ENCODE results near the gene OST4.
"Not testable (repeated sequence)": the region's sequence is repeated elsewhere in the genome, so short reads cannot be mapped to it uniquely, and the experiment has no call there.

OST4 gene

DNA sequence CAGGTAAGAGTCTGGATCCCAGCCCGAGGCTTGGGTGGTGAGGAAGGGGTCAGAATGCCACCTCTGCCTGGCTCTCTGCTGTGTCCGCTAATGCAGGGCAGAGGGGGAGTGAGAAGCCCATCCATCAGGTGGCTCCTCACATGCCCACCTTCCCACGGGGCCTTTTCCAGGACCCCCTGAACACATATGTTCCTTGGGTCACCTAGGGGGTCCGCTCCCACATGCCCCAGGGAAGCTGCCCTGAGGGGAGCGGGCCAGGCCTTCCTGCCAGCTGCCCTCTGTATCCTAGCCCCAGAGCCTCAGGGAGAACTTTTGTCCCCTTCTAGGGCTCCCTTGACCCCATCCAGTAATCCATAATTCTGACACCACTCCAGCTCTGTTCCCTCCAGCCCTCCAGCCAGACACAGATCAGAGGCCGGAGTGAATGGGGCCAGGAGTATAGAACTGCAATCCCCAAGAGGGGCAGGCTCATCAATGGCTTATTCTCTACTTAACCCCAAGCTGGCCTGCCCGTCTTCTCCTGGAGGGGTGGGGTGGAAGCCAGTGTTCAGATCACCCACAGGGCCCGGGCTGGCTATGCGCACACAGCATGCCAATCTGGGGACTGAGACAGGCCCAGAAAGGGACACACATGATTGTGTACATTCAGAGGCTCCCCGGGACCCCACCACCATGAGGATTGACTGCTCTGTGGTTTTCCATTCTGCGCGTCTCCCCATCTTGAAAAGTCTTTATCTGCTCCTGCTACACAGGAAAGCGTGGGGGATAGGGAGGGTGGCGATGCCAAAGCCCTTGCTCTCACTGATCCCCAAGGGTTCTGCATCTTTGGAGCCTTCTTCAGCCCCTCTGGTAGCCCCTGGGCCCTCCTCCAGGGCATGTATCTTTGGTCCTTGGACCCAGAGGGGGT, 8.0 kb upstream of the OST4 start:
- no peak for DNase-seq (ENCODE audit: low spot score)

- no peak for DNase-seq (ENCODE audit: low spot score)
Observed at GRCh38 chr2:27078267-27079194, 7.1 kb upstream of the OST4 start, which contains the start of gene EMILIN1. TSS of gene EMILIN1 (plus strand) at chr2:27078615. CDS start at chr2:27079066, 451 bp downstream.

DNA sequence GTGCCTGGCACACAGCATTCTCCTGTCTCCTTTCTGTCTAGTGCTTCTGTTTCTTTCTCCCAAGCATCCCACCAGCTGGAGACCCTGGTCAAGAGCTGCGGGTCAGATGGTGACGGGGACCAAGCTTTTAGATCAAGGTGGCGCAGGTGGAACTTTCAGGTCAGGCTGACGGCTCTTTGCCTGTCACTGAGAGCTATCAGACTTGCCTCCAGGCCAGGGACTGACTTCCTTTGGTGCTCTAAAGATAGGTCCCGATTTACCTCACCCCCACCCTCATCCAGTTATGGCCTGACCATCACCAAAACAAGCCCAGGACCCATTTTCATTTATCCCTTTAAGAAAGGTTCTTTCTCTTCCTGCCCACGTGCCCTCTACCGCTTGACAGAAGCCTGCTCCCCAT, 5.8 kb upstream of the OST4 start:
- no peak for DNase-seq (ENCODE audit: low spot score)

- DNase-seq (ENCODE audit: low spot score), result no peak
Observed at GRCh38 chr2:27076323-27076722, 4.9 kb upstream of the OST4 start.

DNA sequence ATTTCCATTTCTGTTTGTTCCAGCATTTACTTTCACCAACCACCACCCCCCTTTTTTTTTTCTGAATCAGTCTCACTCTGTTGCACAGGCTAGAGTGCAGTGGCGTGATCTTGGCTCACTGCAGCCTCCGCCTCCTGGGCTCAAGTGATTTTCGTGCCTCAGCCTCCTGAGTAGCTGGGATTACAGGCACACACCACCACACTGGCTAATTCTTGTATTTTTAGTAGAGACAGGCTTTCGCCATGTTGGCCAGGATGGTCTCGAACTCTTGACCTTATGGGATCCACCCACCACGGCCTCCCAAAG, 4.1 kb upstream of the OST4 start:
- DNase-seq (ENCODE audit: low spot score), result not testable (repeated sequence)

- DNase-seq (ENCODE audit: low spot score), result peak; percentile 55
Observed at GRCh38 chr2:27074738-27075565, 3.5 kb upstream of the OST4 start.

- no peak for DNase-seq (ENCODE audit: low spot score)
Observed at GRCh38 chr2:27073782-27074181, 2.3 kb upstream of the OST4 start.

GRCh38 chr2:27072920-27073319, 1.5 kb upstream of the OST4 start:
- no peak for DNase-seq (ENCODE audit: low spot score)

DNA sequence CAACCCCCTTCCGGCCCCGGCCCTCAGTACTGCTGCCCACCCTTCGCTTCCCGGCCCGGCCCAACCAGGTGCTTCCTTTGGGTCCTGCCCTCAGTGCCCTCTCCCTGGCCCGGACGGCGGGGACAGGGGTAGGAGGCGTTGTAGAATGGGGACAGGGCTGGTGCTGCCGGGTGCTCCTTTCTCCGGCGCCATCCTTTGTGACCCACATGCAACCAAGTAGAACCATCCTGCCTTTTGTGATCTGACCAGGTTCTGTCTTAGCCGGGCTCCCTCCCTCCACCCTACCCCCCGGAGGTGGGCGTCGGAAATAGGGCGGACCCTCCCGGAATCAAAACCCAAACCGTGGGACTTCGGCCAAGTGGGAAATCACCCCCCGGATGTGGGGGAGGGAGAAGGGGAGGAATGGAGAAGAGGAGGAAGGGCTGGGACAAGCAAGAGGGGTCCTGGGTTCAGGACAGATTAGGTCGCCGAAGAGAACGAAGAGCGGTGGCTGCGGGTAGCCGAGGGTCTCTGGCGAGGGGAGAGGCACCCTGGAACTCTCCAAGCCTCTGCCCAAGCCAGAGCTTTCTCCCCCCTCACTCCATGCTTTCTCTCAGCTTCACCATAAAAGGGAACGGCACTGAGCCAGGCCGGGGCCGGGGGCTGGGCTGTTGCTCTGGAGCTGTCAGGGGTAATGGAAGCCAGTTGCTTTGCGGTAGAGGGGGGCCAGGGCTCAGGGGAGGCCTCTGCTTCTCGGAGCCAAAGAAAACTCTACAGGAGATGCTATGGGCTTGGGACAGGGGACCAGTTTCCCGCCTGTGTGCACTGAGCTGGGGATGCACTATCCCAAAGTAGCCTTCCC, 756 bp upstream of the OST4 start:
- DNase-seq (ENCODE audit: low spot score), result peak; percentile 13

DNA sequence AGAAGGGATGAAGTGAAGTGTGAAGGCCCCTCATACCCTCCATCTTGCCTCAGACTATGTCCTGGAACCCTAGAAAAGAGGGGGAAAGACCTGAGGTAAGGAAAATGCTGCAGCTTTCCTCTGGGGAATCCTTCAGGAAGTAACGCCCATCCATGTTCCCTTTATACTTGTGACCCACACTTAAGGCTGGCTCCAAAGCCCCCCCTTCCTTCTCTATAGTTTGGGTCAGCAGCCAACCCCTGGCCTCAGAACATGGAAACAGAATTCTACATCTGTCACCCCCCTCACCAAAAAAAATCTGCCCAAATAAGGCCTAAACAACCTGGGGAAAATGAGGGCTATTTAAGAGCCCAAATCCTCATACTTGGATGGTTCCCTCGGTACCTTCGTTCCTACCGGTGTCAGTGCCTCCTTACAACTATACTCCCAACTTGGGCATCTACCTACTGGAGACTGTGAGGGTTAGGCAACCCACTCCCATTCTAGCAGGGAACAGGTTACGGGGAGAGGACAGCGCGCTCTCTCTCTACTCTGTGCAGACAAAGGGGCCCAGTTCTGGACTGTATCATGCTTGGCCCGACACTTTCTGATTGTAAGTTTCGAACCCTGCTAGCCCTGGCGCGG, 689 bp downstream of the OST4 start:
- DNase-seq (ENCODE audit: low spot score), result no peak

- no peak for DNase-seq (ENCODE audit: low spot score)
Observed at GRCh38 chr2:27069961-27070618, 1.4 kb downstream of the OST4 start.

- DNase-seq (ENCODE audit: low spot score), result no peak
Observed at GRCh38 chr2:27069436-27069835, 2.0 kb downstream of the OST4 start.

DNA sequence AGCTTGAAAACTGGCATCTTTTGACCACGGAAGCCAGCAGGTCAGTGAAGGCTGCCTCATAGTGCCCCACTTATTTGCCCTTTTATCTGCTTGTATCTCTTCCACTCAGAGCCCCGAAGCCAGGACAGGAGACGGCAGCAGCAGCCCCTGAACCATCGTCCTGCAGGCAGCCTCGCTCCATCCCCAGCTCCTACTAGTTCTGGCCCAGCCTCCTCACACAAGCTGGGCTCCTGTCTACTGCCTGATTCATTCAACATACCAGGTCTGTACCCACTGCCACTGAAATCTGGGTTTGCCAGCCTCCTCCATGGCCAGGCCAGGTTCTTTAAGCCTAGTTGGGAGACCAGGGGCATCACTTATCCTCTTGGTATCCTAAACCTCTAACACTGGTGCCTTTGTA, 4.1 kb downstream of the OST4 start:
- DNase-seq (ENCODE audit: low spot score), result no peak

GRCh38 chr2:27065128-27065527, 6.3 kb downstream of the OST4 start:
- no peak for DNase-seq (ENCODE audit: low spot score)

GRCh38 chr2:27060323-27060722, 11.1 kb downstream of the OST4 start:
- DNase-seq (ENCODE audit: low spot score), result no peak

- no peak for DNase-seq (ENCODE audit: low spot score)
Observed at GRCh38 chr2:27059141-27059820, 12.2 kb downstream of the OST4 start.

- no peak for DNase-seq (ENCODE audit: low spot score)
Observed at GRCh38 chr2:27058210-27058609, 13.2 kb downstream of the OST4 start.

- no peak for DNase-seq (ENCODE audit: low spot score)
Observed at GRCh38 chr2:27057184-27057583, 14.3 kb downstream of the OST4 start.

GRCh38 chr2:27054721-27055120, 16.7 kb downstream of the OST4 start:
- no peak for DNase-seq (ENCODE audit: low spot score)

DNA sequence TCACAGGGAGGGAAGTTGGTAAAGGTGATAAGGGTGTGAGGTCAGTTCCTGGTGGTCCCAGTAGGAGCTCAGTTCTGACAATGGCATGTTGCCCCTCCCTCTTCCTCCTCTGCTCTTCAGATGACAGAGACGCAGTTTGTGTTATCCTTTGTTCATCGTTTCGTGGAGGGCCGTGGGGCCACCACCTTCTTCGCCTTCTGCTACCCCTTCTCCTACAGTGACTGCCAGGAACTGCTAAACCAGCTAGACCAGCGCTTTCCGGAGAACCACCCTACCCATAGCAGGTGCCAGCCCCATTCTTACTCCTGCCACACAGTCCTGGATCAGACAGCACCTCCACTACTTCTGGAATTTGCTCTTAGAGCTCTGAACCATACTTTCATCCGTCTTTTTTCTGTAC, 17.7 kb downstream of the OST4 start:
- DNase-seq (ENCODE audit: low spot score), result no peak
